ENCODE results near the gene THOP1.
"Not testable (repeated sequence)": the region's sequence is repeated elsewhere in the genome, so short reads cannot be mapped to it uniquely, and the experiment has no call there.

The THOP1 gene

DNA sequence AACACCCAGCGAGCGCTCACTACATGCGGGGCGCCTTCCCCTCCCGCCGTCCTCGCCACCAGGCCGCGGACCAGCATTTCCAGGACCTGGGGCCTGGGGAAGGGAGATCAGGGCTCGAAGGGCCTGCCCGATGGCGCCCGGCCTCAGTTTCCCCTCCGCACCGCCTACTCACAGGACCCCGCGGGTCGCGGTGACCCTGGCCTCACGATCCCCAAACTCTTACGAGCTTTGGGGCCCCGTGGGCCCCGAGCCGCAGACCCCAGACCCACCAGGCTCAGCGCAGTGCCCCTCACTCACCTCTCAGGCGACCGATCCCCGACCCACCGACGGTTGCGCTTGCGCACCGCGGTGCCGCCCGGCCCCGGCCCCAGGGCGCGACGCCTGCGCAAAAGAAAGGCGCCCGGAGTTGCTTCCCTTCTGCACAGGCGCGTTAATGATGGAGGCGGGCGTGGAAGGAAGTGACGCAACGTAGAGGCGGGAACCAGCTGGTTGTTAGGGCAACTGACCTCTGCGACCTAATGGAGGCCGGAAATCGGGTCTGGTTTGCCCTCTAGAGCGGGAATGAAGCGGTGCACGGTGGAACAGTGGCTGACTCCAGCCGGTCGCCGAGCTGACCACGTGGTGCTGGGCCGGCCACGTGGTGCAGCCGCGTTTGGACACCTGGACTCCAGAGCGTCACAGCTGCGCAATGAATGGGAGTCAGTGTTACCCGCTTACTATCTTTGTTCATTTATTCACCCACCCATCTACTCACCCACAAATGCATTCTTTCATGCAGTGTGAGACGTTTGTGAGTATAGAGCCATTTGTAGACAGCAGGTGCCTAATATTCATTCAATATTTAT lies 2.1 kb upstream of the THOP1 start, which contains the start of gene SGTA:
Gene SGTA, minus strand, starts transcription at position 338 of the 845 bp plus-strand sequence. CDS start 14,205 bp downstream, outside the sequence.
- peak; percentile 94 for DNase-seq

- DNase-seq = no peak
Observed at GRCh38 chr19:2783781-2784145, 1.5 kb upstream of the THOP1 start.

GRCh38 chr19:2787115-2787514 lies 1.8 kb downstream of the THOP1 start:
- DNase-seq = no peak

DNA sequence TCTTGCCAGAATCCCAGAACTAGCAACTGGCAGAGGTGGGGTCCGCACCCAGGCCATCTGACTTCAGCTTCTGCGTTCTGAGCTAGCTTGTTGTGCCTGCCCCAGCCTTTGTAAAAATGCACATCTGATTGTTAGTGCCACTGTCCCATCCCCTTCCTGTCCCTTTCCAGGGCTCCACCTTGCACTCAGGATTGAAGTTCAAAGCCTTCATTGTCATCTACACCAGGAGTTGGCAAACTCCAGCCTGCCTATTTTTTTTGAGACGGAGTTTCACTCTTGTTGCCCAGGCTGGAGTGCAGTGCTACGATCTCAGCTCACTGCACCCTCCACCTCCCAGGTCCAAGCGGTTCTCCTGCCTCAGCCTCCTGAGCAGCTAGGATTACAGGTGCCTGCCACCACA lies 2.9 kb downstream of the THOP1 start:
- no peak for DNase-seq

- no peak for DNase-seq
Observed at GRCh38 chr19:2790194-2790556, 4.9 kb downstream of the THOP1 start.

- DNase-seq = no peak
Observed at GRCh38 chr19:2790557-2791271, 5.4 kb downstream of the THOP1 start.

- DNase-seq = no peak
Observed at GRCh38 chr19:2791440-2791839, 6.1 kb downstream of the THOP1 start.

DNA sequence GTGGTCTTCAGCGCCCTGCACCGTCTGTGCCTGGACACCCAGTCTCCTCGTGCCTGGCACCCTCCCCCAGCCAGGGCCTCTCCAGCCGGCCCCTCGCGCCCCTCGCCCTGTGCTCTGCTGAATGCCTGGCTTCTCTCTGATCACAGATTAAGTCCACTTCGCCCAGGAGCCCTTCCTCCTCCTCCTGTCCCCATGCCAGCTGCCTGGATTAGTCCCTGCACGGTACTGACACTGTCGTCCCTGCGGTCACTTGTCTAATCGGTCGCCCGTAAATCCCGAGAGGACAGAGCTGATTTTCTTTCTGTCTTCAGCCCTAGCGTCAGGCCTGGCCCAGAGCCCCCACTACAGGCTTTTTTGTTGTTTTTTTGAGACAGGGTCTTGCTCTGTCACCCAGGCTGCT lies 6.6 kb downstream of the THOP1 start:
- no peak for DNase-seq

- DNase-seq = not testable (repeated sequence)
Observed at GRCh38 chr19:2792666-2793065, 7.4 kb downstream of the THOP1 start.

DNA sequence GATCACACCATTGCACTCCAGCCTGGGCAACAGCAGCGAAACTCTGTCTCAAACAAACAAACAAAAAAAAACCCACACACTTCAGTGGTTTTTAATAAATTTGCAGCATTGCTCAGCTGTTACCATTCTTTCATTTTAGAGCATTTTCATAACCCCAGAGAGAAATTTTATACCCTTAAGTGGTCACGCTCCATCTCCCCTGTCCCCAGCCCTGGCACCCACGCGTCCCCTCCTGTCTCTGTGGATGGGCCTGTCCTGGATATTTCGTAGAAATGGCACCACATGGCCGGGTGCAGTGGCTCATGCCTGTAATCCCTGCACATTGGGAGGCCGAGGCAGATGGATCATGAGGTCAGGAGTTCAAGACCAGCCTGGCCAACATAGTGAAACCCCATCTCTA lies 7.8 kb downstream of the THOP1 start:
- DNase-seq = no peak

- DNase-seq = no peak
Observed at GRCh38 chr19:2793577-2793976, 8.3 kb downstream of the THOP1 start.

DNA sequence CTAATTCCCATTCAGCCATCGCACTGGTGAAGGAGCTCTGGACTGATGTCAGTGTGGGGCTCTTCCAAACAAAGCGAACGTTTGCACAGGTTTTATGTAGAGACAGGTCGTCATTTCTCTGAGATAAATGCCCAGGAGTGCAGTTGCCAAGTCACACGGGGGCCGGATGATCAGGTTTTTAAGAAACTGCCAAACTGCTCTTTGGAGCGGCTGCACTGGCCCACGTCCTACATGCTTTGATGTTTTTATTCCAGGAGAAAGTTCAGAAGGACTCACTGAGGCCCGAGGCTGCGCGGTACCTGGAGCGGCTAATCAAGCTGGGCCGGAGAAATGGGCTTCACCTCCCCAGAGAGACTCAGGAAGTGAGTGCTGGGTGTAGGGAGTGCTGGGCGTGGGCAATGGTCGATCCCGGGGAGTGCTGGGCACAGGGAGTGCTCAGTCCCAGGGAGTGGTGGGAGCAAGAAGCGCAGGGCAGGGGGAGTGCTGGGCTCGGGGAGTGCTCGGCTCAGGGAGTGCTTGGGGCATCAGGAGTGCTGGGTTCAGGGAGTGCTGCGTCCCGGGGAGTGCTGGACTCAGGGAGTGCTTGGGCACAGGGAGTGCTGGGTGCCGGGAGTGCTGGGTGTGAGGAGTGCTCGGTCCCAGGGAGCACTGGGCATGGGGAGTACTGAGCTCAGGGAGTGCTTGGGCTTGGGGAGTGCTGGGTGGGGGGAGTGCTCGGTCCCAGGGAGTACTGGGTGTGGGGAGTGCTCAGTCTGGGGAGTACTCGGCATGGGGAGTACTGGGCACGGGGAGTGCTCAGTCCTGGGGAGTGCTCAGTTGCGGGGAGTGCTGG lies 10.7 kb downstream of the THOP1 start:
- DNase-seq = no peak

DNA sequence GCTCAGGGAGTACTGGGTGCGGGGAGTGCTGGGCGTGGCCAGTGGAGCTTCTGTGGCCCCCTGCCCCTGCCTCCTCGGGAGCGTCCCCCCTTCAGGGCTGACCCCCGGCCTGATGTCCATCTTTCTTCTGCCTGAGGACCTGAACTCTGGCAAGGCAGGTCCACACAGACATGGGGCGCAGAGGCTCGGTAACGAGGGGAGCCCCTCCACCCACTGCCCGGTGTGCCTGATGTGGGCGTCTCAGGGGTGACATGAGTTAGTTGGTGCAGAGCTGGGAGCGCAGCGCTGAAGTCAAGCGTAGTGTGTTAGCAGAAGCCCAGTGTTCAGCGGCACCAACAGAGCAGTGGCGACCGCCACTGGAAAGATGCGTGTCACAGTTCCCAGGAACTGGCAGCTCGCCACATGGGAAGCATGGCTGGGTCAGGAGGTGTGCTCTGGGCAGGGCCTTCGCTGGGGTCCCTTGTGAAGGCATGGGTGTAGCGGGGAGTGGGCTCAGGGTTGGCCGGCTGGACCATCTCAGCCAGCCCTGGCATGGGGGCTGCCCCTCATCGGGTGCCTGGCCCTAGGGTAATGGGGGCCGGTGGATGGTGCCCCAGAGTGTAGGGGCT lies 11.5 kb downstream of the THOP1 start:
- DNase-seq = no peak

- DNase-seq = no peak
Observed at GRCh38 chr19:2797280-2797679, 12.0 kb downstream of the THOP1 start.

- no peak for DNase-seq
Observed at GRCh38 chr19:2798158-2798685, 12.9 kb downstream of the THOP1 start.

GRCh38 chr19:2798733-2799132 lies 13.4 kb downstream of the THOP1 start:
- DNase-seq = no peak

GRCh38 chr19:2799273-2800020 lies 14.1 kb downstream of the THOP1 start:
- DNase-seq = no peak

GRCh38 chr19:2800506-2800905 lies 15.2 kb downstream of the THOP1 start:
- DNase-seq = no peak

- DNase-seq = no peak
Observed at GRCh38 chr19:2802826-2803225, 17.5 kb downstream of the THOP1 start.

- DNase-seq = no peak
Observed at GRCh38 chr19:2803486-2804155, 18.3 kb downstream of the THOP1 start.
